OCI-LY3 (cell line): Measurements from ENCODE around the gene MLEC.

Source experiments
- EZH2phosphoT487 ChIP-seq: fragments of 200-600 bp; shearing (Covaris generic); IDR thresholded peaks from 2 replicates; pipeline ENCODE4 v1.6.1; 2018; ENCODE audit warnings: antibody characterized with exemption, mixed run types, low read depth
- TF ChIP-seq, protein P1 (sequence below): fragments of 200-600, 300-600 bp; sonication (generic); IDR thresholded peaks from 2 replicates; pipeline ENCODE4 v1.5.1; 2014; ENCODE audit warnings: antibody characterized with exemption, low read length, low read depth

DNA sequence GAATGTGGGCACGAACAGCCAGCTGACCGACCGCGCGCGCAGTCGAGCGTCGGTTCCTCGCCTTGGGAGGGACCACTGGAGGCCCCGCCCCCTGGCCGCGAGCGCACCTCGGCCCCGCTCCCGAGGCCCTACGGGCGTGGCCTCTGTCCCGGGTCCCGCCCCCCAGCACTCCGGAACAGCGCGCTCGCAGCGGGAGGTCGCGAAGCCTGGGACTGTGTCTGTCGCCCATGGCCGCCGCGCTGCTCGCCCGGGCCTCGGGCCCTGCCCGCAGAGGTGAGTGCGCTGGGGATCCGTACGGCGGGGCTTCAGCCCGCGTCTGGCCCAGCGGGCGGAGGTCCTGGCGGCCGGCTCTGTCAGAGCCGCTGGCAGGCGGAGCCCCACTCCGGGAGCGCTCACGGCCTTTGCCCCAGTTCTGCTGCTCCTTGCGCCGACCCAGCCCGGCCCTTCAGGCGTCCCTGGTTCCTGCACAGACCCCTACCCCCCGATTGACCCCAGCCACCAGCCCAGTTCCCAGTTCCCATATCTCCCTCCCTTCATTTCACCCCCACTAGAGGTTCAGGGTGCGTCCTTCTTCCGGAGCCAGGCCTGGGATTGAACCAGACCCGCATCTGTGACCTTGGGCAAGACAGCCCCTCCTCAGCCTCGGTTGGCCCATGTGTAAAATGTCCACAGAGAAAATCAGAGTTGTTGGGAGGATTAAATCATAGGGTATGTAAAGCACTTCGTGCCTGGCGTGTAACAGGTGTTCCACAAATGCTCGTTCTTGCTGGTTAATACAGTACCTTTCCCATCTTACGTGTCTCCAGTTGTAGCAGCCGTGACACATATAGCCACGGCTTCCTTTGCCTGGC, 38.9 kb downstream of the MLEC start, which contains the start of gene ACADS:
- TF ChIP-seq, protein P1, sequence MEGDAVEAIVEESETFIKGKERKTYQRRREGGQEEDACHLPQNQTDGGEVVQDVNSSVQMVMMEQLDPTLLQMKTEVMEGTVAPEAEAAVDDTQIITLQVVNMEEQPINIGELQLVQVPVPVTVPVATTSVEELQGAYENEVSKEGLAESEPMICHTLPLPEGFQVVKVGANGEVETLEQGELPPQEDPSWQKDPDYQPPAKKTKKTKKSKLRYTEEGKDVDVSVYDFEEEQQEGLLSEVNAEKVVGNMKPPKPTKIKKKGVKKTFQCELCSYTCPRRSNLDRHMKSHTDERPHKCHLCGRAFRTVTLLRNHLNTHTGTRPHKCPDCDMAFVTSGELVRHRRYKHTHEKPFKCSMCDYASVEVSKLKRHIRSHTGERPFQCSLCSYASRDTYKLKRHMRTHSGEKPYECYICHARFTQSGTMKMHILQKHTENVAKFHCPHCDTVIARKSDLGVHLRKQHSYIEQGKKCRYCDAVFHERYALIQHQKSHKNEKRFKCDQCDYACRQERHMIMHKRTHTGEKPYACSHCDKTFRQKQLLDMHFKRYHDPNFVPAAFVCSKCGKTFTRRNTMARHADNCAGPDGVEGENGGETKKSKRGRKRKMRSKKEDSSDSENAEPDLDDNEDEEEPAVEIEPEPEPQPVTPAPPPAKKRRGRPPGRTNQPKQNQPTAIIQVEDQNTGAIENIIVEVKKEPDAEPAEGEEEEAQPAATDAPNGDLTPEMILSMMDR, result no peak
- TF ChIP-seq EZH2phosphoT487, result no peak
